GM12873 (cell line): Measurements from ENCODE around the gene CBLN2.

Experiments used
- CTCF ChIP-seq: IDR thresholded peaks from 2 replicates; pipeline ENCODE4 v1.5.1; 2012; ENCODE audit warnings: low read depth, mild to moderate bottlenecking, moderate library complexity, low read length, control low read depth; ENCODE audit not compliant: insufficient read depth; ENCODE audit errors: missing control alignments

Gene CBLN2

GRCh38 chr18:72555101-72555500 is 11.0 kb upstream of the CBLN2 start:
- TF ChIP-seq CTCF = no peak

- no peak for TF ChIP-seq CTCF
Measured at GRCh38 chr18:72543357-72544055, 636 bp downstream of the CBLN2 start.

- no peak for TF ChIP-seq CTCF
Measured at GRCh38 chr18:72542984-72543356, 1.2 kb downstream of the CBLN2 start.

GRCh38 chr18:72542342-72542741 is 1.8 kb downstream of the CBLN2 start:
- TF ChIP-seq CTCF = no peak

GRCh38 chr18:72541871-72542332 is 2.2 kb downstream of the CBLN2 start:
- TF ChIP-seq CTCF = no peak

GRCh38 chr18:72539901-72540300 is 4.2 kb downstream of the CBLN2 start:
- TF ChIP-seq CTCF = no peak

GRCh38 chr18:72530622-72531021 is 13.5 kb downstream of the CBLN2 start:
- no peak for TF ChIP-seq CTCF

- TF ChIP-seq CTCF = no peak
Measured at GRCh38 chr18:72504866-72505265, 39.3 kb downstream of the CBLN2 start.
